Myocyte (in vitro differentiated cells): ENCODE measurements around the gene GPR137C. TPM values are rescaled to one million over a fixed set of nuclear protein-coding genes. Genes with fewer than 3 reads are reported as not detected.

Experiments
- DNase-seq: peaks from one replicate; pipeline ENCODE4 v3.0.0-alpha.2; 2012; ENCODE audit warnings: low read depth
- total RNA-seq: library from RNA; depleted of rRNA; stranded (reverse); fragments of >200 nt; gene quantifications from 2 replicates; pipeline ENCODE4 v1.2.3, GENCODE V29; 2014

GPR137C gene
- total RNA-seq, 1 donor from 2014 or later = 1.2 TPM

- DNase-seq = no peak
These were observed 111.2 kb downstream of the GPR137C start for GRCh38 chr14:52663850-52664249.

GRCh38 chr14:52678591-52678990 lies 126.0 kb downstream of the GPR137C start:
- no peak for DNase-seq

- no peak for DNase-seq
These were observed 131.4 kb downstream of the GPR137C start for GRCh38 chr14:52683985-52684520.

GRCh38 chr14:52686176-52686575 lies 133.5 kb downstream of the GPR137C start:
- no peak for DNase-seq

Other genes starting within 250 kb of the GPR137C start
- 13.2 and 18.2 TPM in 2 replicates for gene PTGER2, start 238.5 kb upstream of the GPR137C start, total RNA-seq
- 6.7 and 7.6 TPM in 2 replicates for gene TXNDC16, start 331 bp upstream of the GPR137C start, total RNA-seq
- gene ERO1A, start 142.7 kb downstream of the GPR137C start, total RNA-seq = 32.8 and 47.8 TPM in 2 replicates
- gene PSMC6, start 154.4 kb downstream of the GPR137C start, total RNA-seq = 180 and 265 TPM in 2 replicates
- 21.1 and 27.7 TPM in 2 replicates for gene STYX, start 177.3 kb downstream of the GPR137C start, total RNA-seq
- gene GNPNAT1, start 238.8 kb downstream of the GPR137C start, total RNA-seq = 16.5 and 18.5 TPM in 2 replicates